ENCODE data around the gene ZDHHC6. TPM values are rescaled to one million over a fixed set of nuclear protein-coding genes. Genes with fewer than 3 reads are reported as not detected.

Gene ZDHHC6
- total RNA-seq, 1 donor from 2014 or later = 36.4 TPM

DNA sequence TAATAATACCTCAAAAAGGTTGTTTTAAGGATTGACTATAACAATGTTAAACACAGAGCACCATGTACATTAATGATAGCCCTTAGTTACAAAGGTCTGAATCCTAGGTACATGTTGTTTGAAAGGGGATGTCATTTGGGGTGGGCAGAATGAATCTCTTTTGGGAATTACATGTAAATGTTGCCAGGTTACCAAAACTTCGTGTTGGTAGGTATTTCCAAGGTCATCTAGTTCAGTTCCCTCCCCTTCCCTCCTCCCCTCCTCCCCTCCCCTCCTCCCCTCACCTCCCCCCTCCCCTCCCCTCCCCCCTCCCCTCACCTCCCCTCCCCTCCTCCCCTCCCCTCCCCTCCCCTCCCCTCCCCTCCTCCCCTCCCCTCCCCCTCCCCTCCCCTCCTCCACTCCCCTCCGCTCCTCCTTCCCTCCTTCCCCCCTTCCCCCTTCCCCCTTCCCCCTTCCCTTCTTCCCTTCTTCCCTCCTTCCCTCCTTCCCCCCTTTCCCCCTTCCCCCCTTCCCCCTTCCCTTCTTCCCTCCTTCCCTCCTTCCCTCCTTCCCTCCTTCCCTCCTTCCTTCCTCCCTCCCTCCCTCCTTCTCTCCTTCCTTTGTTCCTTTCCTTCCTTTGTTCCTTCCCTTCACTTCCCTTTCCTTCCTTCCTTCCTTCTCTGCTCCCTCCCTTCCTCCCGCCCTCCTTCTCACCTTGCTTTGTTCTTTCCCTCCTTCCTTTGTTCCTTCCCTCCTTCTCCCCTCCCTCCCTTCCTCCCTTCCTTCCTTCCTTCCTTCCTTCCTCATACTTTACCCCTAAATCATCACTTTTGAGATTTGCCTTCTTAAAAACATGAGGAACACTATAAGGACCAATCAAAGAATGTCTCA is 8.4 kb upstream of the ZDHHC6 start:
- H3K9me3 ChIP-seq = no peaks in the 10 kb centered on the region
- no peaks in the 10 kb centered on the region for H3K4me1 ChIP-seq
- H3K27me3 ChIP-seq (ENCODE audit: low read depth) = no peaks in the 10 kb centered on the region
- DNase-seq = no peak
- peaks cover 7% of the 10 kb centered on the region for H3K36me3 ChIP-seq
- TF ChIP-seq, protein P1, sequence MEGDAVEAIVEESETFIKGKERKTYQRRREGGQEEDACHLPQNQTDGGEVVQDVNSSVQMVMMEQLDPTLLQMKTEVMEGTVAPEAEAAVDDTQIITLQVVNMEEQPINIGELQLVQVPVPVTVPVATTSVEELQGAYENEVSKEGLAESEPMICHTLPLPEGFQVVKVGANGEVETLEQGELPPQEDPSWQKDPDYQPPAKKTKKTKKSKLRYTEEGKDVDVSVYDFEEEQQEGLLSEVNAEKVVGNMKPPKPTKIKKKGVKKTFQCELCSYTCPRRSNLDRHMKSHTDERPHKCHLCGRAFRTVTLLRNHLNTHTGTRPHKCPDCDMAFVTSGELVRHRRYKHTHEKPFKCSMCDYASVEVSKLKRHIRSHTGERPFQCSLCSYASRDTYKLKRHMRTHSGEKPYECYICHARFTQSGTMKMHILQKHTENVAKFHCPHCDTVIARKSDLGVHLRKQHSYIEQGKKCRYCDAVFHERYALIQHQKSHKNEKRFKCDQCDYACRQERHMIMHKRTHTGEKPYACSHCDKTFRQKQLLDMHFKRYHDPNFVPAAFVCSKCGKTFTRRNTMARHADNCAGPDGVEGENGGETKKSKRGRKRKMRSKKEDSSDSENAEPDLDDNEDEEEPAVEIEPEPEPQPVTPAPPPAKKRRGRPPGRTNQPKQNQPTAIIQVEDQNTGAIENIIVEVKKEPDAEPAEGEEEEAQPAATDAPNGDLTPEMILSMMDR (IDR thresholded peaks at IDR 0.05) = no peak
- no peak overlapping the region for H3K4me3 ChIP-seq
- intact Hi-C loops (cut with DNase I) = no loop called here
- no peak overlapping the region for H3K27ac ChIP-seq
- ATAC-seq = no peak

DNA sequence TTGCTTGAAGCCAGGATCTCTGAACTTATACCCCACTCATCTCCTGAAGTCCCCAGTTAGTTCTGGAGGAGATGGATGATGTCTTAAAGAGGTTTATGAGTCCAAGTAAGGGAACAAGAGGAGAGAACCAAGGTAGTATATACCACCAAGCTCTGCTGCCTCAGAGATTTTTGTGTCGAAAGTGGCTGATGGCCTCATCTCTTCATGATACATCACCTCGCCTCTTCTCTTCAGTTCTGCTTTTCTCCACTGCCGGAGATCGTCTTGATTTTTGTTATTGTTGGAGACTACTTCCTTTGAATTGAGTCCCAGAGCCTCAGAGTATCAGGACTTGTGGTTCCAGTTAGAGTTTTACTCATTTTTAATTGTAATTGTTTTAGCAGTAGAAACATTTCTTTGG is 2.2 kb upstream of the ZDHHC6 start:
- Histone ChIP-seq H3K27ac (no peak overlapping the region), H3K36me3 (peaks cover 20% of the 10 kb centered on the region), H3K4me3 (no peak overlapping the region), H3K9me3 (no peaks in the 10 kb centered on the region), H3K4me1 (peaks cover 32% of the 10 kb centered on the region), H3K27me3 (ENCODE audit: low read depth) (no peaks in the 10 kb centered on the region)
- TF ChIP-seq, protein P1 (IDR thresholded peaks at IDR 0.05) = no peak
- intact Hi-C loops (cut with DNase I) = no loop called here
- no peak for ATAC-seq
- no peak for DNase-seq

DNA sequence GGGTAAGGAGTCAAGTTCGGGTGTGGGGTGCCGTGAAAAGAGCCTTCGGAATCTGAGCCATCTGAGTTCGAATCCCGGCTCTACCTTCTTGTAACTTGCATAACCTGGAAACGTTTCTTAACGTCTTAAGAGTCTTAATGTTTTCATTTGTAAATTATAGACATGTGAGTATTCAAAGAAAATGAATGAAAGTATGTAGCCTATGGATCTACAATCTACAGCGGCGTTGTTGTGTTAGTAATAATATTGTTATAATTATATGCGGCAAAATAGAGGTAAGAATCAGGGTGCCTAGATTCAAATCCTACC is 860 bp upstream of the ZDHHC6 start:
- H3K27me3 ChIP-seq (ENCODE audit: low read depth) = no peaks in the 10 kb centered on the region
- intact Hi-C loops (cut with DNase I) = no loop called here
- H3K27ac ChIP-seq = peak overlapping the region; percentile 94
- H3K4me1 ChIP-seq = peaks cover 32% of the 10 kb centered on the region
- no peaks in the 10 kb centered on the region for H3K9me3 ChIP-seq
- H3K4me3 ChIP-seq = peak overlapping the region; percentile 76
- TF ChIP-seq, protein P1 (IDR thresholded peaks at IDR 0.05) = no peak
- DNase-seq = no peak
- H3K36me3 ChIP-seq = peaks cover 33% of the 10 kb centered on the region
- ATAC-seq = no peak

DNA sequence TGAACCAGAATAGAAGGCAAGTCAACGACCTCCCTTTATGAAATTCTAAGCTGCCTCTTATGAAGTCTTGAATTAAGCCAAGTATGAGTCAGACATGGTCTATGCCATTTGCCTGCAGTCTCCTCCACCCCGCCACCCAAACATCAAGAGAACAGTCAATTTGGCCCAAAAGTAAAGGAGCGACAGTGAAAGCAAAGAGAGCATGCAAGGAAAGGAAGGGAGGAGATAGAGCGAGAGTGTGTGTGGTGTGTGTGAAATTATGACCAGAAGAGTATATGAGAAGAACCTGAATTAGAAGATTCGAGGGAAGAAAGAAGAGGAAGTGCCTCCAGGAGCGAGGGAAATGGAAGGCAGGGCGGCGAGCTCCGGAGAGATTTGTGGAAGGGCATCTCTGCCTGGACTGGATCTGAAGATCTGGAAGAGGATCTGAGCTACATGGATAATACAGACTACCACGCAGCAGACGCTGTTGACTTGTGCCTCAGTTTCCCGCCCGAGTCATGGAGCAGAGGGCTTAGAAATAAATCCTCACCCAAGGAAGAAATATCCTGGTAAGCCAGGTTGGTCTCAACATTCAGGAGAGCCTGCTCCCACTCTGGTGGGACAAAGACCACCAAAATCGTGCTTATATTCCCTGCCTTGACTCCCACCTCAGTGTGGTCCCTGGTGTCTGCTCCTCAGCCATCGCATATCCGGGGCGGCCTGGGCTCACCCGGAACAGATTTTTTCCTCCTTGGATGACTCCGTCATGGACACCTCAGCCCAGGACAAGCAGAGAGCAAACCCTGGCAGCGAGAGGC is 459 bp downstream of the ZDHHC6 start:
- Histone ChIP-seq H3K36me3 (peaks cover 44% of the 10 kb centered on the region), H3K27ac (peak overlapping the region; percentile 94), H3K4me1 (peaks cover 32% of the 10 kb centered on the region), H3K27me3 (ENCODE audit: low read depth) (no peaks in the 10 kb centered on the region), H3K4me3 (peak overlapping the region; percentile 76), H3K9me3 (no peaks in the 10 kb centered on the region)
- intact Hi-C loops (cut with DNase I) = no loop called here
- no peak for DNase-seq
- TF ChIP-seq, protein P1 (IDR thresholded peaks at IDR 0.05) = no peak
- ATAC-seq = peak in 1 of 2 donors; percentile 25

DNA sequence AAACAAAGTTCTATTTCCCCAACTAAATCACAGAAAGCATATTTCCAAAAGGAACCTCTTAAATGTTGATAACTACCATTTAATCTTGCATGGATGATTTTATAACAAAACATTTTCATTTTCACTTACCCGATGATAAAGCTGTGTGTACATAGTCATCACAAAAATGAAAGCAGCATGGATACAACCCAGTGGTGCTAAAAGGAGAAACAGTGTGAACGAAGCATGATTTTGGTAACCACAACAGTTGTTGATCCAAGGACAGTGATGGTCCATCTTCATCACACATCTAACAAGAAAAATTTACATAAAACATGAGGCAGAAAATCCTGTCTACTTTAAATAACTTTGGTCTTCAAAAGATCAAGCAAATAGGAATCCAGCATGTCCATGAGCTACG is 4.7 kb downstream of the ZDHHC6 start:
- no peak for ATAC-seq
- Histone ChIP-seq H3K9me3 (no peaks in the 10 kb centered on the region), H3K36me3 (peaks cover 82% of the 10 kb centered on the region), H3K4me3 (no peak overlapping the region), H3K4me1 (peaks cover 15% of the 10 kb centered on the region), H3K27me3 (ENCODE audit: low read depth) (no peaks in the 10 kb centered on the region), H3K27ac (no peak overlapping the region)
- TF ChIP-seq, protein P1 (IDR thresholded peaks at IDR 0.05) = no peak
- no peak for DNase-seq
- intact Hi-C loops (cut with DNase I) = no loop called here
